HepG2 (cell line): ENCODE results near the gene WWP2. TPM values are rescaled to one million over a fixed set of nuclear protein-coding genes. Genes with fewer than 3 reads are reported as not detected.

Source experiments
- ATF1 ChIP-seq: IDR thresholded peaks from 2 replicates; pipeline ENCODE4 v1.6.1; 2016; ENCODE audit warnings: mild to moderate bottlenecking, control low read depth
- CHD4 ChIP-seq: fragments of 200-600 bp; sonication (generic); IDR thresholded peaks from 2 replicates; pipeline ENCODE4 v1.7.0; 2017; ENCODE audit warnings: mild to moderate bottlenecking, low read length, borderline replicate concordance
- ERF ChIP-seq: IDR thresholded peaks from 2 replicates; pipeline ENCODE4 v1.6.1; 2018; ENCODE audit warnings: missing biosample characterization, missing genetic modification reagents
- HIC2 ChIP-seq: sonication (generic); formaldehyde crosslinking; IDR thresholded peaks from 2 replicates; pipeline ENCODE4 v1.9.0; 2022; ENCODE audit warnings: low read depth, missing genetic modification reagents
- HMG20B ChIP-seq: conservative IDR thresholded peaks from 2 replicates; pipeline ENCODE4 v1.6.1; 2016; ENCODE audit warnings: missing genetic modification reagents, missing compliant biosample characterization
- ISL2 ChIP-seq: sonication (generic); formaldehyde crosslinking; IDR thresholded peaks from 2 replicates; pipeline ENCODE4 v1.5.0; 2020; ENCODE audit warnings: missing genetic modification reagents
- KLF13 ChIP-seq: sonication (generic); formaldehyde crosslinking; IDR thresholded peaks from 2 replicates; pipeline ENCODE4 v1.4.0; 2020; ENCODE audit warnings: mild to moderate bottlenecking, missing genetic modification reagents
- NCOA5 ChIP-seq: sonication (generic); formaldehyde crosslinking; IDR thresholded peaks from 2 replicates; pipeline ENCODE4 v1.4.0; 2020; ENCODE audit warnings: missing genetic modification reagents
- NFKBIZ ChIP-seq: IDR thresholded peaks from 2 replicates; pipeline ENCODE4 v1.6.1; 2018; ENCODE audit warnings: missing genetic modification reagents, missing compliant biosample characterization
- SMAD3 ChIP-seq: sonication (generic); formaldehyde crosslinking; IDR thresholded peaks from 2 replicates; pipeline ENCODE4 v1.4.0; 2020; ENCODE audit warnings: missing genetic modification reagents
- SMC3 ChIP-seq: IDR thresholded peaks from 2 replicates; pipeline ENCODE4 v1.6.1; 2011; ENCODE audit warnings: low read length, improper control_type of control experiment
- STAG1 ChIP-seq: sonication (generic); formaldehyde crosslinking; IDR thresholded peaks from 2 replicates; pipeline ENCODE4 v1.4.0; 2020; ENCODE audit warnings: missing genetic modification reagents
- TARDBP ChIP-seq: sonication (generic); formaldehyde crosslinking; IDR thresholded peaks from 2 replicates; pipeline ENCODE4 v1.8.0; 2022; ENCODE audit warnings: mild to moderate bottlenecking, missing genetic modification reagents
- U2AF1 ChIP-seq: fragments of 200-400 bp; formaldehyde crosslinking; optimal IDR thresholded peaks from 2 replicates; pipeline ENCODE3; 2017; ENCODE audit warnings: mild to moderate bottlenecking, low read depth, low read length
- XRCC5 ChIP-seq: fragments of 200-400 bp; formaldehyde crosslinking; optimal IDR thresholded peaks from 2 replicates; pipeline ENCODE3; 2017; ENCODE audit warnings: mild to moderate bottlenecking, low read length
- YY1 ChIP-seq: IDR thresholded peaks from 2 replicates; pipeline ENCODE4 v1.6.1; 2011; ENCODE audit warnings: low read length, low read depth, moderate library complexity, mild to moderate bottlenecking; ENCODE audit not compliant: insufficient read depth, insufficient replicate concordance
- ZFP41 ChIP-seq: sonication (generic); formaldehyde crosslinking; IDR thresholded peaks from 2 replicates; pipeline ENCODE4 v1.4.0; 2020; ENCODE audit warnings: mild to moderate bottlenecking, missing genetic modification reagents, borderline replicate concordance
- ZFP62 ChIP-seq: sonication (generic); formaldehyde crosslinking; IDR thresholded peaks from 2 replicates; pipeline ENCODE4 v1.4.0; 2020; ENCODE audit warnings: missing genetic modification reagents
- ZNF30 ChIP-seq: sonication (generic); formaldehyde crosslinking; IDR thresholded peaks from 2 replicates; pipeline ENCODE4 v1.5.0; 2020; ENCODE audit warnings: mild to moderate bottlenecking, missing genetic modification reagents
- ZNF484 ChIP-seq: sonication (generic); formaldehyde crosslinking; IDR thresholded peaks from 2 replicates; pipeline ENCODE4 v1.5.1; 2020; ENCODE audit warnings: mild to moderate bottlenecking, low read depth, missing genetic modification reagents, borderline replicate concordance
- ZNF543 ChIP-seq: sonication (generic); formaldehyde crosslinking; IDR thresholded peaks from 2 replicates; pipeline ENCODE4 v1.4.0; 2020; ENCODE audit warnings: mild to moderate bottlenecking, missing genetic modification reagents
- ZNF577 ChIP-seq: sonication (generic); formaldehyde crosslinking; IDR thresholded peaks from 2 replicates; pipeline ENCODE4 v1.4.0; 2020; ENCODE audit warnings: mild to moderate bottlenecking, low read depth, missing genetic modification reagents, borderline replicate concordance
- ZNF589 ChIP-seq: sonication (generic); formaldehyde crosslinking; conservative IDR thresholded peaks from 2 replicates; pipeline ENCODE4 v1.8.0; 2022; ENCODE audit warnings: mild to moderate bottlenecking, moderate library complexity, missing genetic modification reagents
- ZNF816 ChIP-seq: sonication (generic); formaldehyde crosslinking; IDR thresholded peaks from 2 replicates; pipeline ENCODE4 v1.8.0; 2022; ENCODE audit warnings: missing genetic modification reagents, mild to moderate bottlenecking, borderline replicate concordance
- ZNF878 ChIP-seq: sonication (generic); formaldehyde crosslinking; IDR thresholded peaks from 2 replicates; pipeline ENCODE4 v1.8.1; 2023; ENCODE audit warnings: mild to moderate bottlenecking, missing genetic modification reagents, moderate library complexity
- polyA plus RNA-seq, 8 experiments: library from polyadenylated mRNA; depleted of rRNA in 3 of 8; stranded (reverse) in 7 of 8; unstranded in 1 of 8; fragments of >200 nt; fragmentation: Illumina TruSeq in 4 of 8; extraction: Trizol in 4 of 8; gene quantifications; 2 replicates each; pipeline versions ENCODE4 v1.2.1 to v1.2.3, GENCODE V29; 2011 to 2016; ENCODE audit warnings: low read depth in 4 of 8, missing spikeins in 1 of 8, mixed read lengths in 1 of 8; ENCODE audit not compliant: insufficient read depth in 1 of 8
- total RNA-seq, 5 experiments: library from RNA; depleted of rRNA; stranded (reverse); fragments of >200 nt; fragmentation: Illumina TruSeq; extraction: Trizol; gene quantifications; 2 replicates each; pipeline ENCODE4 v1.2.3, GENCODE V29; 2016; ENCODE audit warnings: low read depth in 1 of 5
- TF ChIP-seq, protein P1 (sequence below): sonication (generic); formaldehyde crosslinking; IDR thresholded peaks from 2 replicates; pipeline ENCODE4 v1.4.0; 2020; ENCODE audit warnings: missing genetic modification reagents, borderline replicate concordance
- TF ChIP-seq, protein P2 (sequence below): sonication (generic); formaldehyde crosslinking; IDR thresholded peaks from 2 replicates; pipeline ENCODE4 v1.5.0; 2020; ENCODE audit warnings: missing genetic modification reagents

The WWP2 gene
- total and polyA plus RNA-seq, 2 of the 13 experiments (the other 11 are each of a cell fraction or from before 2014, with no cell fraction given): 11.4 to 28.2 TPM

- TF ChIP-seq ZNF30 (CRISPR knock-in tag): no peak
- TF ChIP-seq ZNF543 (CRISPR knock-in tag): no peak
- no peak; the same call in 1 of the 2 replicates for TF ChIP-seq ATF1 (CRISPR knock-in tag)
- no peak for TF ChIP-seq U2AF1
- 0 out of 2 replicates have a peak, but pooled peaks have one; percentile 45 for TF ChIP-seq KLF13 (CRISPR knock-in tag)
- no peak for TF ChIP-seq NCOA5 (CRISPR knock-in tag)
- no peak for TF ChIP-seq YY1
- peak; percentile 40; the same call in 1 of the 2 replicates for TF ChIP-seq HIC2 (CRISPR knock-in tag)
- TF ChIP-seq SMAD3: peak; percentile 80
- TF ChIP-seq, protein P1, sequence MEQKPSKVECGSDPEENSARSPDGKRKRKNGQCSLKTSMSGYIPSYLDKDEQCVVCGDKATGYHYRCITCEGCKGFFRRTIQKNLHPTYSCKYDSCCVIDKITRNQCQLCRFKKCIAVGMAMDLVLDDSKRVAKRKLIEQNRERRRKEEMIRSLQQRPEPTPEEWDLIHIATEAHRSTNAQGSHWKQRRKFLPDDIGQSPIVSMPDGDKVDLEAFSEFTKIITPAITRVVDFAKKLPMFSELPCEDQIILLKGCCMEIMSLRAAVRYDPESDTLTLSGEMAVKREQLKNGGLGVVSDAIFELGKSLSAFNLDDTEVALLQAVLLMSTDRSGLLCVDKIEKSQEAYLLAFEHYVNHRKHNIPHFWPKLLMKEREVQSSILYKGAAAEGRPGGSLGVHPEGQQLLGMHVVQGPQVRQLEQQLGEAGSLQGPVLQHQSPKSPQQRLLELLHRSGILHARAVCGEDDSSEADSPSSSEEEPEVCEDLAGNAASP: peak; percentile 75
- no peak for TF ChIP-seq ZNF484 (CRISPR knock-in tag)
- TF ChIP-seq HMG20B (CRISPR knock-in tag): peak; percentile 62; the same call in 1 of the 2 replicates
- TF ChIP-seq ZNF878 (CRISPR knock-in tag): 0 out of 2 replicates have a peak, but pooled peaks have one; percentile 52
- peak; percentile 89 for TF ChIP-seq XRCC5
- TF ChIP-seq ERF (CRISPR knock-in tag): peak; percentile 70; the same call in 1 of the 2 replicates
- TF ChIP-seq, protein P2, sequence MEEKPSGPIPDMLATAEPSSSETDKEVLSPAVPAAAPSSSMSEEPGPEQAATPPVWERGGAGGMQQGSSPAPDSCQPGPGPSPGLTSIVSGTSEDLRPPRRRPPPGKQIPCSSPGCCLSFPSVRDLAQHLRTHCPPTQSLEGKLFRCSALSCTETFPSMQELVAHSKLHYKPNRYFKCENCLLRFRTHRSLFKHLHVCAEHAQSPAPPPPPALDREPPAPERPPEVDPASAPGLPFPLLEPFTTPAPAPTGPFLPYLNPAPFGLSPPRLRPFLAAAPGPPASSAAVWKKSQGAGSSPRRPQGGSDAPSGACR: peak; percentile 99
- TF ChIP-seq ZFP41: peak; percentile 89
- TF ChIP-seq ZNF577 (CRISPR knock-in tag): no peak
- TF ChIP-seq ZFP62 (CRISPR knock-in tag): no peak
- TF ChIP-seq STAG1: 0 out of 2 replicates have a peak, but pooled peaks have one; percentile 7
- TF ChIP-seq ZNF589: 0 out of 2 replicates have a peak, but pooled peaks have one; percentile 34
- peak; percentile 37; the same call in 1 of the 2 replicates for TF ChIP-seq ZNF816
- TF ChIP-seq CHD4: peak; percentile 97
- no peak; the same call in 1 of the 2 replicates for TF ChIP-seq ISL2
- peak; percentile 96; the same call in 1 of the 2 replicates for TF ChIP-seq TARDBP (CRISPR knock-in tag)
- peak; percentile 66 for TF ChIP-seq SMC3
- no peak for TF ChIP-seq NFKBIZ (CRISPR knock-in tag)
These were observed 60.2 kb downstream of the WWP2 start (continued) for GRCh38 chr16:69822174-69822935.
